Adipocyte (in vitro differentiated cells): ENCODE results near the gene MAP3K19.
A peak's percentile ranks its signal among the peaks of the same experiment; 100 is the strongest.

ENCODE experiments used
- DNase-seq: peaks from one replicate; pipeline ENCODE4 v3.0.0-alpha.2; 2015; ENCODE audit warnings: low read depth
- H3K27me3 ChIP-seq: replicated peaks from 2 replicates; pipeline ENCODE4 v1.7.0; 2013; ENCODE audit warnings: mild to moderate bottlenecking, low read length, moderate library complexity; ENCODE audit not compliant: control insufficient read depth, insufficient read depth
- H3K36me3 ChIP-seq: 2 replicates; pipeline ENCODE4 v1.7.0; 2013; ENCODE audit warnings: low read length, mild to moderate bottlenecking, moderate library complexity; ENCODE audit not compliant: control insufficient read depth, insufficient read depth, severe bottlenecking
- H3K4me1 ChIP-seq: 2 replicates; pipeline ENCODE4 v1.7.0; 2013; ENCODE audit warnings: mild to moderate bottlenecking, low read length, moderate library complexity; ENCODE audit not compliant: control insufficient read depth, insufficient read depth
- H3K4me3 ChIP-seq: 2 replicates; pipeline ENCODE4 v1.7.0; 2013; ENCODE audit warnings: mild to moderate bottlenecking, low read length, moderate library complexity
- H3K9ac ChIP-seq: 2 replicates; pipeline ENCODE4 v1.7.0; 2013; ENCODE audit warnings: mild to moderate bottlenecking, low read length, moderate library complexity
- H3K9me3 ChIP-seq: 2 replicates; pipeline ENCODE4 v1.7.0; 2013; ENCODE audit warnings: mild to moderate bottlenecking, low read length, moderate library complexity; ENCODE audit not compliant: control insufficient read depth

MAP3K19 gene

GRCh38 chr2:134919341-134920210 lies 127.7 kb downstream of the MAP3K19 start:
- H3K4me3 ChIP-seq, result peak overlapping the region; percentile 98
- H3K9me3 ChIP-seq, result no peaks in the 10 kb centered on the region
- peak; percentile 72 for DNase-seq
- H3K27me3 ChIP-seq, result no peaks in the 10 kb centered on the region
- peaks cover 24% of the 10 kb centered on the region for H3K4me1 ChIP-seq
- H3K36me3 ChIP-seq, result peaks cover 1% of the 10 kb centered on the region
- H3K9ac ChIP-seq, result peak overlapping the region; percentile 100

GRCh38 chr2:134918526-134919340 lies 128.5 kb downstream of the MAP3K19 start, which contains the start of gene CCNT2:
CCNT2 (plus strand) TSS chr2:134918822; CDS start chr2:134918855, 33 bp downstream.
- peak within 1 kb of the TSS; percentile 100 for H3K9ac ChIP-seq
- no peaks in the 10 kb centered on the region for H3K27me3 ChIP-seq
- H3K36me3 ChIP-seq, result no peaks in the 10 kb centered on the region
- peak; percentile 100 for DNase-seq
- H3K4me1 ChIP-seq, result peaks cover 24% of the 10 kb centered on the region
- H3K9me3 ChIP-seq, result no peaks in the 10 kb centered on the region
- H3K4me3 ChIP-seq, result peak within 1 kb of the TSS; percentile 98

GRCh38 chr2:134917888-134918525 lies 129.2 kb downstream of the MAP3K19 start:
- Histone ChIP-seq H3K4me3 (peak overlapping the region; percentile 92), H3K9ac (peak overlapping the region; percentile 100), H3K36me3 (no peaks in the 10 kb centered on the region), H3K27me3 (no peaks in the 10 kb centered on the region), H3K9me3 (no peaks in the 10 kb centered on the region), H3K4me1 (peaks cover 24% of the 10 kb centered on the region)
- no peak for DNase-seq

GRCh38 chr2:134917360-134917865 lies 129.8 kb downstream of the MAP3K19 start:
- DNase-seq, result no peak
- peak overlapping the region; percentile 92 for H3K4me3 ChIP-seq
- no peaks in the 10 kb centered on the region for H3K36me3 ChIP-seq
- no peaks in the 10 kb centered on the region for H3K9me3 ChIP-seq
- peak overlapping the region; percentile 100 for H3K9ac ChIP-seq
- no peaks in the 10 kb centered on the region for H3K27me3 ChIP-seq
- peaks cover 21% of the 10 kb centered on the region for H3K4me1 ChIP-seq
